Suppressor macrophage treated with lipopolysaccharide for 4 hours (primary cell): ENCODE results near the gene DHCR24.
"Not testable (repeated sequence)": the region's sequence is repeated elsewhere in the genome, so short reads cannot be mapped to it uniquely, and the experiment has no call there.

ENCODE experiments used
- DNase-seq: peaks from one replicate; pipeline ENCODE4 v3.0.0-alpha.2; 2020

Gene DHCR24

GRCh38 chr1:54887665-54888071, 673 bp upstream of the DHCR24 start:
- DNase-seq = peak; percentile 10

GRCh38 chr1:54885807-54886723, 930 bp downstream of the DHCR24 start:
- peak; percentile 35 for DNase-seq

GRCh38 chr1:54885237-54885679, 1.7 kb downstream of the DHCR24 start:
- no peak for DNase-seq

GRCh38 chr1:54884768-54885167, 2.2 kb downstream of the DHCR24 start:
- DNase-seq = no peak

- no peak for DNase-seq
Measured at GRCh38 chr1:54884135-54884586, 2.8 kb downstream of the DHCR24 start.

- no peak for DNase-seq
Measured at GRCh38 chr1:54883349-54884102, 3.5 kb downstream of the DHCR24 start.

- no peak for DNase-seq
Measured at GRCh38 chr1:54882519-54882918, 4.5 kb downstream of the DHCR24 start.

GRCh38 chr1:54881604-54882003, 5.4 kb downstream of the DHCR24 start:
- not testable (repeated sequence) for DNase-seq

- DNase-seq = no peak
Measured at GRCh38 chr1:54879872-54880271, 7.1 kb downstream of the DHCR24 start.

- DNase-seq = no peak
Measured at GRCh38 chr1:54876814-54877213, 10.2 kb downstream of the DHCR24 start.

- DNase-seq = no peak
Measured at GRCh38 chr1:54875000-54875399, 12.0 kb downstream of the DHCR24 start.

- DNase-seq = no peak
Measured at GRCh38 chr1:54874079-54874830, 12.7 kb downstream of the DHCR24 start.

GRCh38 chr1:54872036-54872331, 15.0 kb downstream of the DHCR24 start:
- DNase-seq = no peak

GRCh38 chr1:54871275-54872035, 15.5 kb downstream of the DHCR24 start:
- DNase-seq = no peak

GRCh38 chr1:54870869-54871268, 16.1 kb downstream of the DHCR24 start:
- DNase-seq = no peak

GRCh38 chr1:54869173-54869851, 17.7 kb downstream of the DHCR24 start:
- DNase-seq = no peak

GRCh38 chr1:54867717-54868057, 19.3 kb downstream of the DHCR24 start:
- DNase-seq = no peak

GRCh38 chr1:54866801-54867716, 19.9 kb downstream of the DHCR24 start:
- no peak for DNase-seq

GRCh38 chr1:54865238-54866073, 21.5 kb downstream of the DHCR24 start:
- no peak for DNase-seq
